PC-9 (cell line): ENCODE data around the gene TMEM271. TPM values are rescaled to one million over a fixed set of nuclear protein-coding genes. Genes with fewer than 3 reads are reported as not detected.
A peak's percentile ranks its signal among the peaks of the same experiment; 100 is the strongest.

Experiments
- BruUV-seq: library from RNA; stranded (reverse); fragments of 400-500 nt; replicated peaks from 2 replicates; lab custom pipeline; 2021; lab: Mats Ljungman, UMichigan
- CTCF ChIA-PET: fragments of 300-600 bp; sonication (Branson Sonifier 250); formaldehyde crosslinking; loops from one replicate; lab custom pipeline; 2022; ENCODE audit warnings: antibody characterized with exemption; lab: Charles Lee
- POLR2A ChIA-PET: fragments of 300-600 bp; sonication (Branson Sonifier 250); formaldehyde crosslinking; loops from one replicate; lab custom pipeline; 2022; ENCODE audit warnings: antibody characterized with exemption; ENCODE audit not compliant: unreplicated experiment; lab: Charles Lee
- DNase-seq, 2 experiments: peaks; one replicate each; pipeline versions ENCODE4 v3.0.0 to v3.0.0-alpha.2; 2015 to 2022; ENCODE audit warnings: mixed read lengths in 1 of 2
- H2AFZ ChIP-seq: fragments of 200-600 bp; sonication (generic); 2 replicates; pipeline ENCODE4 v1.8.1; 2017; ENCODE audit warnings: antibody characterized with exemption
- H3F3A ChIP-seq: fragments of 200-600 bp; sonication (generic); 2 replicates; pipeline ENCODE4 v1.8.1; 2017; ENCODE audit warnings: antibody characterized with exemption, mild to moderate bottlenecking, low read depth; ENCODE audit not compliant: insufficient read depth
- H3K27ac ChIP-seq: fragments of 200-600 bp; sonication (generic); 2 replicates; pipeline ENCODE4 v1.6.1; 2016; ENCODE audit warnings: mixed run types
- H3K27me3 ChIP-seq: fragments of 200-600 bp; sonication (generic); 2 replicates; pipeline ENCODE4 v1.6.1; 2016; ENCODE audit warnings: low read depth, mixed run types; ENCODE audit not compliant: insufficient read depth
- H3K36me3 ChIP-seq: fragments of 200-600 bp; sonication (generic); 2 replicates; pipeline ENCODE4 v1.6.1; 2016; ENCODE audit warnings: low read depth, mixed run types
- H3K4me1 ChIP-seq: fragments of 200-600 bp; sonication (generic); replicated peaks from 2 replicates; pipeline ENCODE4 v1.6.1; 2016; ENCODE audit warnings: mixed run types; ENCODE audit not compliant: insufficient read depth
- H3K4me2 ChIP-seq: fragments of 200-600 bp; sonication (generic); 2 replicates; pipeline ENCODE4 v1.6.1; 2017; ENCODE audit warnings: mixed run types
- H3K4me3 ChIP-seq: fragments of 200-600 bp; sonication (generic); 2 replicates; pipeline ENCODE4 v1.6.1; 2016; ENCODE audit warnings: mixed run types
- H3K79me2 ChIP-seq: fragments of 200-600 bp; sonication (generic); 2 replicates; pipeline ENCODE4 v1.6.1; 2017; ENCODE audit warnings: low read depth, mixed run types
- H3K9me2 ChIP-seq: fragments of 200-600 bp; sonication (generic); 2 replicates; pipeline ENCODE4 v1.8.1; 2017; ENCODE audit warnings: mild to moderate bottlenecking; ENCODE audit not compliant: insufficient read depth
- H3K9me3 ChIP-seq: fragments of 200-600 bp; sonication (generic); 2 replicates; pipeline ENCODE4 v1.8.1; 2016; ENCODE audit warnings: low read depth; ENCODE audit not compliant: insufficient read depth
- H4K20me1 ChIP-seq: fragments of 200-600 bp; sonication (generic); 2 replicates; pipeline ENCODE4 v1.8.1; 2017; ENCODE audit not compliant: insufficient read depth
- CTCF ChIP-seq: fragments of 200-600 bp; sonication (generic); conservative IDR thresholded peaks from 2 replicates; pipeline ENCODE4 v1.6.1; 2017; ENCODE audit warnings: mixed run types, antibody characterized with exemption, mild to moderate bottlenecking, moderate library complexity
- EZH2 ChIP-seq: fragments of 200-600 bp; sonication (generic); IDR thresholded peaks from 2 replicates; pipeline ENCODE4 v1.8.0; 2017; ENCODE audit warnings: antibody characterized with exemption, low read depth
- intact Hi-C: fragments of 100-400 bp; cut with micrococcal nuclease; formaldehyde crosslinking; loops from one replicate; pipeline ENCODE4 v1.10.0; 2022; ENCODE audit not compliant: unreplicated experiment
- total RNA-seq: library from RNA; stranded (reverse); gene quantifications from 2 replicates; pipeline ENCODE4 v1.2.3, GENCODE V29; 2021

TMEM271 gene
- total RNA-seq, 1 experiment from 2014 or later, result not detected

- Histone ChIP-seq H3K9me2 (no peaks in the 10 kb centered on the region), H3K36me3 (no peaks in the 10 kb centered on the region), H3K27me3 (peaks cover 50% of the 10 kb centered on the region), H3K27ac (no peak overlapping the region), H3K79me2 (no peaks in the 10 kb centered on the region), H3K4me3 (no peak overlapping the region), H3K4me2 (peak overlapping the region; percentile 16), H3F3A (peaks cover 20% of the 10 kb centered on the region), H3K9me3 (no peaks in the 10 kb centered on the region), H2AFZ (no peak overlapping the region), H4K20me1 (peaks cover 5% of the 10 kb centered on the region; the same call in 1 of the 2 replicates), H3K4me1 (peaks cover 25% of the 10 kb centered on the region)
- BruUV-seq, result no TSS peak
- TF ChIP-seq CTCF (no peak), EZH2 (no peak)
- peak; percentile 84 to 96 for DNase-seq
- ChIA-PET POLR2A (interaction anchor here (0.5 to 0.6 kb wide), 3 partner anchors 112 to 377 kb away, joined by 3 to 24 read pairs (median 4); partner anchors contain the start of genes PIGG and ZNF721), CTCF (no interaction called here)
- intact Hi-C loops, result loop anchor here (10.0 kb wide), 1 partner anchor 374 kb away; the partner anchor contains the start of gene IDUA
Measured at GRCh38 chr4:610411-611261, 34.5 kb upstream of the TMEM271 start.

- Histone ChIP-seq H4K20me1 (peaks cover 5% of the 10 kb centered on the region; the same call in 1 of the 2 replicates), H3K9me3 (no peaks in the 10 kb centered on the region), H3K79me2 (no peaks in the 10 kb centered on the region), H3K36me3 (no peaks in the 10 kb centered on the region), H3K27me3 (peaks cover 49% of the 10 kb centered on the region), H3F3A (peaks cover 20% of the 10 kb centered on the region), H3K4me1 (peaks cover 25% of the 10 kb centered on the region), H3K27ac (no peak overlapping the region), H3K4me3 (no peak overlapping the region), H3K9me2 (no peaks in the 10 kb centered on the region), H3K4me2 (no peak overlapping the region), H2AFZ (no peak overlapping the region)
- no peak for TF ChIP-seq EZH2
- TF ChIP-seq CTCF, result no peak
- intact Hi-C loops, result loop anchor here (10.0 kb wide), 2 partner anchors 135 to 375 kb away; partner anchors contain the start of gene IDUA
- CTCF ChIA-PET, result no interaction called here
- DNase-seq, result peak in 1 of 2 experiments; percentile 26
- no TSS peak for BruUV-seq
- POLR2A ChIA-PET, result no interaction called here
Measured at GRCh38 chr4:609400-610050, 33.4 kb upstream of the TMEM271 start.

GRCh38 chr4:608236-608635, 32.1 kb upstream of the TMEM271 start:
- ChIA-PET POLR2A (no interaction called here), CTCF (no interaction called here)
- no peak for TF ChIP-seq CTCF
- peaks cover 45% of the 10 kb centered on the region for H3K27me3 ChIP-seq
- H3F3A ChIP-seq, result peaks cover 20% of the 10 kb centered on the region
- no peak overlapping the region for H3K27ac ChIP-seq
- no TSS peak for BruUV-seq
- H3K36me3 ChIP-seq, result no peaks in the 10 kb centered on the region
- H3K4me2 ChIP-seq, result no peak overlapping the region
- no peaks in the 10 kb centered on the region for H3K9me3 ChIP-seq
- no peaks in the 10 kb centered on the region for H3K79me2 ChIP-seq
- H4K20me1 ChIP-seq, result peaks cover 5% of the 10 kb centered on the region; the same call in 1 of the 2 replicates
- H3K4me3 ChIP-seq, result no peak overlapping the region
- peaks cover 25% of the 10 kb centered on the region for H3K4me1 ChIP-seq
- H2AFZ ChIP-seq, result no peak overlapping the region
- H3K9me2 ChIP-seq, result no peaks in the 10 kb centered on the region
- no peak for DNase-seq
- intact Hi-C loops, result loop anchor here (10.0 kb wide), 1 partner anchor 137 kb away; no protein-coding TSS in a partner anchor
